ENCODE results near the gene TOM1L2. TPM values are rescaled to one million over a fixed set of nuclear protein-coding genes. Genes with fewer than 3 reads are reported as not detected.

Gene TOM1L2
- total RNA-seq, 6 experiments from 2014 or later: 92.1 to 144 (median 101) TPM

DNA sequence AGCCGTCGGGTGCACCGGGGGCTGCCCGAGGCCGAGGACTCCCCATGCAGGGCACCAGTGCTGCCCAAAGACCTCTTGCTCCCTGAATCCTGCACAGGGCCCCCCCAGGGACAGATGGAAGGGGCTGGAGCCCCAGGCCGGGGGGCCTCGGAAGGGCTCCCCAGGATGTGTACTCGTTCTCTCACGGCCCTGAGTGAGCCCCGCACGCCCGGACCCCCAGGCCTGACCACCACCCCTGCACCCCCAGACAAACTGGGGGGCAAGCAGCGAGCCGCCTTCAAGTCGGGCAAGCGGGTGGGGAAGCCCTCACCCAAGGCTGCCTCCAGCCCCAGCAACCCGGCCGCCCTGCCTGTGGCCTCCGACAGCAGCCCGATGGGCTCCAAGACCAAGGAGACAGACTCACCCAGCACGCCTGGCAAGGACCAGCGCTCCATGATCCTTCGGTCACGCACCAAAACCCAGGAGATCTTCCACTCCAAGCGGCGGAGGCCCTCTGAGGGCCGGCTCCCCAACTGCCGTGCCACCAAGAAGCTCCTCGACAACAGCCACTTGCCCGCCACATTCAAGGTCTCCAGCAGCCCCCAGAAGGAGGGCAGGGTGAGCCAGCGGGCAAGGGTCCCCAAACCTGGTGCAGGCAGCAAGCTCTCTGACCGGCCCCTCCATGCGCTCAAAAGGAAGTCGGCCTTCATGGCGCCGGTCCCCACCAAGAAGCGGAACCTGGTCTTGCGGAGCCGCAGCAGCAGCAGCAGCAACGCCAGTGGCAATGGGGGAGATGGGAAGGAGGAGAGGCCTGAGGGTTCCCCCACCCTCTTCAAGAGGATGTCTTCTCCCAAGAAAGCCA, 176.0 kb downstream of the TOM1L2 start:
- Mint-ChIP-seq H3K27me3 (ENCODE audit: insufficient read depth) (peaks cover 7% of the 10 kb centered on the region), H3K4me3 (no peak overlapping the region), H3K4me1 (ENCODE audit: low read depth) (no peaks in the 10 kb centered on the region), H3K36me3 (ENCODE audit: low read depth) (peaks cover 5% of the 10 kb centered on the region; the same call in 1 of the 2 replicates), H3K27ac (no peak overlapping the region), H3K9me3 (no peaks in the 10 kb centered on the region)
- no peak for DNase-seq
- TF ChIP-seq CTCF (IDR thresholded peaks at IDR 0.05): no peak

GRCh38 chr17:17795296-17795695, 176.9 kb downstream of the TOM1L2 start:
- peaks cover 5% of the 10 kb centered on the region; the same call in 1 of the 2 replicates for H3K36me3 Mint-ChIP-seq (ENCODE audit: low read depth)
- no peak overlapping the region for H3K4me3 Mint-ChIP-seq
- H3K9me3 Mint-ChIP-seq: no peaks in the 10 kb centered on the region
- peaks cover 6% of the 10 kb centered on the region for H3K27me3 Mint-ChIP-seq (ENCODE audit: insufficient read depth)
- H3K4me1 Mint-ChIP-seq (ENCODE audit: low read depth): no peaks in the 10 kb centered on the region
- no peak for DNase-seq
- H3K27ac Mint-ChIP-seq: no peak overlapping the region
- TF ChIP-seq CTCF (IDR thresholded peaks at IDR 0.05): no peak

- DNase-seq: no peak
- Mint-ChIP-seq H3K4me3 (no peak overlapping the region), H3K4me1 (ENCODE audit: low read depth) (no peaks in the 10 kb centered on the region), H3K27me3 (ENCODE audit: insufficient read depth) (peaks cover 5% of the 10 kb centered on the region), H3K36me3 (ENCODE audit: low read depth) (peaks cover 5% of the 10 kb centered on the region; the same call in 1 of the 2 replicates), H3K9me3 (no peaks in the 10 kb centered on the region), H3K27ac (no peak overlapping the region)
- no peak for TF ChIP-seq CTCF (IDR thresholded peaks at IDR 0.05)
Observed at GRCh38 chr17:17794382-17794781, 177.8 kb downstream of the TOM1L2 start.

Small RNA genes lying within 50 kb of the gene (microRNA-seq; reads per million reads assigned to microRNA genes)
- gene MIR33B (183 reads per million, percentile 57 among the genes with 10 or more reads in this experiment), gene MIR6777 (3.9 reads per million)

Other genes starting within 250 kb of the TOM1L2 start
- 10 to 100 TPM; 34.9 to 51.7 (median 40.5) TPM for gene SREBF1, start 135.4 kb downstream of the TOM1L2 start, total RNA-seq (2021; fragmentation: NEBNext Ultra II Directional; extraction: Animal tissue kit (Norgen Biotek cat#: 25700))
- under 1 TPM; 0.37 to 0.73 (median 0.61) TPM for gene DRC3, start 462 bp upstream of the TOM1L2 start, total RNA-seq (2021; fragmentation: NEBNext Ultra II Directional; extraction: Animal tissue kit (Norgen Biotek cat#: 25700))
- gene ATPAF2, start 66.8 kb upstream of the TOM1L2 start, total RNA-seq (2021; fragmentation: NEBNext Ultra II Directional; extraction: Animal tissue kit (Norgen Biotek cat#: 25700)): 10 to 100 TPM; 21.5 to 28.4 (median 23.1) TPM
- 10 to 100 TPM in 2 of 6 experiments, 1 to 10 TPM in 4; 8.6 to 11.9 (median 9.5) TPM for gene GID4, start 67.0 kb upstream of the TOM1L2 start, total RNA-seq (2021; fragmentation: NEBNext Ultra II Directional; extraction: Animal tissue kit (Norgen Biotek cat#: 25700))
- gene DRG2, start 115.5 kb upstream of the TOM1L2 start, total RNA-seq (2021; fragmentation: NEBNext Ultra II Directional; extraction: Animal tissue kit (Norgen Biotek cat#: 25700)): 10 to 100 TPM; 30.6 to 38.1 (median 33.7) TPM
- under 1 TPM in 4 of 6 experiments, not detected in 2; 0.12 to 0.20 (median 0.16) TPM for gene MYO15A, start 136.4 kb upstream of the TOM1L2 start, total RNA-seq (2021; fragmentation: NEBNext Ultra II Directional; extraction: Animal tissue kit (Norgen Biotek cat#: 25700))
- 100 to 1,000 TPM in 3 of 6 experiments, 10 to 100 TPM in 3; 90.2 to 117 (median 103) TPM for gene ALKBH5, start 211.4 kb upstream of the TOM1L2 start, total RNA-seq (2021; fragmentation: NEBNext Ultra II Directional; extraction: Animal tissue kit (Norgen Biotek cat#: 25700))